ENCODE measurements around the gene ZNF335.
A peak's percentile ranks its signal among the peaks of the same experiment; 100 is the strongest.

The ZNF335 gene

DNA sequence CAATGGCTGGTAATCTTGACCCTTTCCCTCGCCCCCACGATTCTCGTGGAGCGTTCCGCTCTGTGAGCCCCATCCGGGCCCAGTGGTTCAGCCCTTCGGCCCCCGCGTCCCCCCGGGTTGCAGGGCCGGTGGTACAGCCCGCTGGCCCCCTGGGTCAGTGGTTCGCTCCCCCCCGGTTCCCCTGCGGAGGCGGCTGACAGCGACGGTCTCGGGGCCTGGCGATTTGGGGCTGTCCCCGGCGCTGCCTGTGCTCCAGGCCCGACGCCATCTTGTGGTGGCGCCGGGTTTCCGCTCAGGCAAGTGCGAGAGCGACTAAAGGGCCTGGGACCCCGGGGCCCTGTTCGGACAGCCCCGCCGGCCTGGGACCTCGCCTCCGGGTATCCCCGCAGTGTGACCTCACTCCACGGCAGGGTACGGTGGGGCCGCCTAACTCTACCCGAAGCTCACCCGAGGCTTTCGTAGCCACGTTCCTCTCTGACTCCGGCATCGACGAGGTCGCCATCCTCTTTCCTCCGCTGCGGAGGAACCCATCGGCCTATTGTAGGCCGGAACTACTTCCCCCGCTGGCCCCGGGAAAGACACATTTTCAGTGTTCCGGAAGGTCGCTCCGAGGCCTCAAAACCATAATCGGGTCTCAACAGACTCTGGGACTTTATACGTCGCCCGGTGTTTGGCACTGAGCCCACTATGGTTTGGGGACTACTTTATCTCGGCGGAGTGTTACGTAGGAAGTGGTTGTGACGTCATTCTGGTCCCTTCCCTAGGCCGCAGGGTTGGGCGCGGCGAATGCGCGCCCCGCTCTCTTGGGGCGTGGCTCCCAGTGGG lies at the start of gene ZNF335:
Gene ZNF335, minus strand, starts transcription at position 529 of the 825 bp plus-strand sequence. CDS start 793 bp downstream, outside the sequence.
- H3K4me3 ChIP-seq (ENCODE audit: insufficient read length, low read depth): peak within 1 kb of the TSS; percentile 88
- H3K4me1 ChIP-seq (ENCODE audit: insufficient read depth, insufficient read length): peaks cover 12% of the 10 kb centered on the region
- H3K27me3 ChIP-seq (ENCODE audit: insufficient read depth, insufficient read length): no peaks in the 10 kb centered on the region
- DNase-seq (ENCODE audit: low read depth, low spot score): peak; percentile 96
- H3K36me3 ChIP-seq (ENCODE audit: insufficient read depth, insufficient read length, low read length): peaks cover 36% of the 10 kb centered on the region
- peak within 1 kb of the TSS; percentile 99 for H3K9ac ChIP-seq (ENCODE audit: insufficient read length, low read depth)
- no peak for TF ChIP-seq SUZ12 (IDR thresholded peaks at IDR 0.05; ENCODE audit: extremely low read depth, insufficient read depth, insufficient read length)
- TF ChIP-seq YY1 (IDR thresholded peaks at IDR 0.05; ENCODE audit: insufficient read depth, insufficient read length): peak; percentile 62
- H3K9me3 ChIP-seq (ENCODE audit: insufficient read depth, low read length): no peaks in the 10 kb centered on the region

DNA sequence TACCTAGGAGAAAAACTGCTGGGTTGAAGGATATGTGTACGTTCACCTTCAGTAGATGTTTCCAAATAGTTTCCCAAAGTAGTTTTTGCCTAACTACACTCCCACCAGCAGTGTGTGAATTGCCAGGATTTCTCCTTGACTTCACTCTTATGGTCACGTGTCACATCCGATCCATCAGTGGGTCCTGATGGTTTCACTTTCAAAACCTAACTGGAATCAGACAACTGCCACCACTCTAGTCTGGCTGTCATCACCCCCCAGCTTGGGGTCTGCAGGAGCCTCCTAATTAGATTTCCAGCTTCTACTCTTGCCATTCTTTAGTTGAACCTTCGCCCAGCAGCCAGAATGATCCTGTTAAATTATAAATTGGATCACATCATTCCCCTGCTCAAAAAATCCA lies 48.6 kb upstream of the ZNF335 start:
- no peak for TF ChIP-seq YY1 (IDR thresholded peaks at IDR 0.05; ENCODE audit: insufficient read depth, insufficient read length)
- TF ChIP-seq SUZ12 (IDR thresholded peaks at IDR 0.05; ENCODE audit: extremely low read depth, insufficient read depth, insufficient read length): no peak
- no peak for TF ChIP-seq ZNF274 (IDR thresholded peaks at IDR 0.05; ENCODE audit: low read depth, low read length)
- no peaks in the 10 kb centered on the region for H3K4me1 ChIP-seq (ENCODE audit: insufficient read depth, insufficient read length)
- H3K36me3 ChIP-seq (ENCODE audit: insufficient read depth, insufficient read length, low read length): peaks cover 6% of the 10 kb centered on the region
- no peak overlapping the region for H3K4me3 ChIP-seq (ENCODE audit: insufficient read length, low read depth)
- H3K9me3 ChIP-seq (ENCODE audit: insufficient read depth, low read length): peaks cover 4% of the 10 kb centered on the region; the same call in 1 of the 2 replicates
- H3K27me3 ChIP-seq (ENCODE audit: insufficient read depth, insufficient read length): peaks cover 26% of the 10 kb centered on the region
- DNase-seq (ENCODE audit: low read depth, low spot score): no peak
- no peak overlapping the region for H3K9ac ChIP-seq (ENCODE audit: insufficient read length, low read depth)

DNA sequence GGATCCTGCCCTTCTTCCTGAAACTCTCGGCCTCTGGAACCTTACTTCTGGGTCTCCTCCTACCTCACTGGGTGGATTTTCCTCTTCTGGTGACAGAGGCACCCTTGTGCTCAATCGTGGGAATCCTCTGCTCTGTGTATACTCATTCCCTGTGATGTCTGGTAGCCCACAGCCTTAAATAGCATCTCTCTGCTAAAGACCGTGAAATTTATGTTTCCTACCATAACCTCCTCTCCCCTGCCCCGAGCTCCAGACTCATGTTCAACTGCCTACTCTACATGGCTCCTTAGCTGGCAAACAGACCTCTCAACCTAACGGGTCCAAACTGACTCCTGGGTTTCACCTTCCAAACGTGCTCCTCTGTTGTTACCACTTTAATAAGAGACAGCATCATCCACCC lies 46.6 kb upstream of the ZNF335 start:
- Histone ChIP-seq H3K9ac (ENCODE audit: insufficient read length, low read depth) (no peak overlapping the region), H3K4me3 (ENCODE audit: insufficient read length, low read depth) (no peak overlapping the region), H3K36me3 (ENCODE audit: insufficient read depth, insufficient read length, low read length) (peaks cover 6% of the 10 kb centered on the region), H3K9me3 (ENCODE audit: insufficient read depth, low read length) (peaks cover 4% of the 10 kb centered on the region; the same call in 1 of the 2 replicates), H3K27me3 (ENCODE audit: insufficient read depth, insufficient read length) (peaks cover 18% of the 10 kb centered on the region), H3K4me1 (ENCODE audit: insufficient read depth, insufficient read length) (no peaks in the 10 kb centered on the region)
- DNase-seq (ENCODE audit: low read depth, low spot score): no peak
- TF ChIP-seq YY1 (IDR thresholded peaks at IDR 0.05; ENCODE audit: insufficient read depth, insufficient read length): no peak
- TF ChIP-seq SUZ12 (IDR thresholded peaks at IDR 0.05; ENCODE audit: extremely low read depth, insufficient read depth, insufficient read length): no peak

GRCh38 chr20:46018112-46018511 lies 46.1 kb upstream of the ZNF335 start:
- DNase-seq (ENCODE audit: low read depth, low spot score): no peak
- no peaks in the 10 kb centered on the region for H3K4me1 ChIP-seq (ENCODE audit: insufficient read depth, insufficient read length)
- H3K36me3 ChIP-seq (ENCODE audit: insufficient read depth, insufficient read length, low read length): peaks cover 6% of the 10 kb centered on the region
- peaks cover 13% of the 10 kb centered on the region for H3K27me3 ChIP-seq (ENCODE audit: insufficient read depth, insufficient read length)
- H3K9me3 ChIP-seq (ENCODE audit: insufficient read depth, low read length): peaks cover 4% of the 10 kb centered on the region; the same call in 1 of the 2 replicates
- TF ChIP-seq ZNF274 (IDR thresholded peaks at IDR 0.05; ENCODE audit: low read depth, low read length): no peak
- TF ChIP-seq YY1 (IDR thresholded peaks at IDR 0.05; ENCODE audit: insufficient read depth, insufficient read length): no peak
- TF ChIP-seq SUZ12 (IDR thresholded peaks at IDR 0.05; ENCODE audit: extremely low read depth, insufficient read depth, insufficient read length): no peak
- H3K9ac ChIP-seq (ENCODE audit: insufficient read length, low read depth): no peak overlapping the region
- H3K4me3 ChIP-seq (ENCODE audit: insufficient read length, low read depth): no peak overlapping the region

GRCh38 chr20:46017272-46017671 lies 45.3 kb upstream of the ZNF335 start:
- no peaks in the 10 kb centered on the region for H3K4me1 ChIP-seq (ENCODE audit: insufficient read depth, insufficient read length)
- H3K27me3 ChIP-seq (ENCODE audit: insufficient read depth, insufficient read length): peaks cover 10% of the 10 kb centered on the region
- H3K36me3 ChIP-seq (ENCODE audit: insufficient read depth, insufficient read length, low read length): peaks cover 6% of the 10 kb centered on the region
- H3K9ac ChIP-seq (ENCODE audit: insufficient read length, low read depth): no peak overlapping the region
- no peak for DNase-seq (ENCODE audit: low read depth, low spot score)
- no peak overlapping the region for H3K4me3 ChIP-seq (ENCODE audit: insufficient read length, low read depth)
- TF ChIP-seq ZNF274 (IDR thresholded peaks at IDR 0.05; ENCODE audit: low read depth, low read length) (no peak), YY1 (IDR thresholded peaks at IDR 0.05; ENCODE audit: insufficient read depth, insufficient read length) (no peak), SUZ12 (IDR thresholded peaks at IDR 0.05; ENCODE audit: extremely low read depth, insufficient read depth, insufficient read length) (no peak)
- peaks cover 4% of the 10 kb centered on the region; the same call in 1 of the 2 replicates for H3K9me3 ChIP-seq (ENCODE audit: insufficient read depth, low read length)

GRCh38 chr20:46014517-46015396 lies 42.8 kb upstream of the ZNF335 start:
- peaks cover 15% of the 10 kb centered on the region for H3K36me3 ChIP-seq (ENCODE audit: insufficient read depth, insufficient read length, low read length)
- no peak for DNase-seq (ENCODE audit: low read depth, low spot score)
- H3K4me3 ChIP-seq (ENCODE audit: insufficient read length, low read depth): no peak overlapping the region
- peaks cover 10% of the 10 kb centered on the region for H3K27me3 ChIP-seq (ENCODE audit: insufficient read depth, insufficient read length)
- TF ChIP-seq ZNF274 (IDR thresholded peaks at IDR 0.05; ENCODE audit: low read depth, low read length): no peak
- TF ChIP-seq SUZ12 (IDR thresholded peaks at IDR 0.05; ENCODE audit: extremely low read depth, insufficient read depth, insufficient read length): no peak
- TF ChIP-seq YY1 (IDR thresholded peaks at IDR 0.05; ENCODE audit: insufficient read depth, insufficient read length): no peak
- no peaks in the 10 kb centered on the region for H3K4me1 ChIP-seq (ENCODE audit: insufficient read depth, insufficient read length)
- peaks cover 19% of the 10 kb centered on the region; the same call in 1 of the 2 replicates for H3K9me3 ChIP-seq (ENCODE audit: insufficient read depth, low read length)
- H3K9ac ChIP-seq (ENCODE audit: insufficient read length, low read depth): no peak overlapping the region
